GM21786 (cell line): ENCODE data around the gene OR1N1.
"Not testable (repeated sequence)": the region's sequence is repeated elsewhere in the genome, so short reads cannot be mapped to it uniquely, and the experiment has no call there.

Experiments used
- ATAC-seq: cut with Tn5 transposase; IDR thresholded peaks from one replicate; pipeline ENCODE4 v1.9.1; 2021; ENCODE audit not compliant: unreplicated experiment

OR1N1 gene

GRCh38 chr9:122527193-122527592 lies at the start of gene OR1N1:
Gene OR1N1 (minus strand): TSS chr9:122527293. CDS start chr9:122527293, 0 bp downstream.
- ATAC-seq: no peak

GRCh38 chr9:122572456-122572855 lies 45.4 kb upstream of the OR1N1 start:
- ATAC-seq: no peak

- ATAC-seq: no peak
Measured at GRCh38 chr9:122567901-122568300, 40.8 kb upstream of the OR1N1 start.

GRCh38 chr9:122562134-122562760 lies 35.2 kb upstream of the OR1N1 start:
- no peak for ATAC-seq

- no peak for ATAC-seq
Measured at GRCh38 chr9:122561446-122561845, 34.4 kb upstream of the OR1N1 start.

GRCh38 chr9:122552812-122553211 lies 25.7 kb upstream of the OR1N1 start, which contains the start of gene OR1N2:
Gene OR1N2 (plus strand): TSS chr9:122553112. CDS start chr9:122553212, 100 bp downstream.
- no peak for ATAC-seq

- ATAC-seq: no peak
Measured at GRCh38 chr9:122551371-122551770, 24.3 kb upstream of the OR1N1 start.

GRCh38 chr9:122546196-122546595 lies 19.1 kb upstream of the OR1N1 start:
- no peak for ATAC-seq

- no peak for ATAC-seq
Measured at GRCh38 chr9:122538757-122539156, 11.7 kb upstream of the OR1N1 start.

GRCh38 chr9:122537066-122537465 lies 10.0 kb upstream of the OR1N1 start:
- not testable (repeated sequence) for ATAC-seq

- no peak for ATAC-seq
Measured at GRCh38 chr9:122536134-122536533, 9.0 kb upstream of the OR1N1 start.

GRCh38 chr9:122531157-122531556 lies 4.1 kb upstream of the OR1N1 start:
- not testable (repeated sequence) for ATAC-seq

- no peak for ATAC-seq
Measured at GRCh38 chr9:122526602-122527001, 491 bp downstream of the OR1N1 start.

- no peak for ATAC-seq
Measured at GRCh38 chr9:122519376-122519775, 7.7 kb downstream of the OR1N1 start.

- no peak for ATAC-seq
Measured at GRCh38 chr9:122518841-122519240, 8.3 kb downstream of the OR1N1 start, which contains the start of gene OR1J4. Gene OR1J4 (plus strand): TSS chr9:122519141. CDS start chr9:122519141, 0 bp downstream.

- no peak for ATAC-seq
Measured at GRCh38 chr9:122518226-122518625, 8.9 kb downstream of the OR1N1 start.

- no peak for ATAC-seq
Measured at GRCh38 chr9:122510502-122510901, 16.6 kb downstream of the OR1N1 start, which contains the start of gene OR1J2. Gene OR1J2 (plus strand): TSS chr9:122510802. CDS start chr9:122510802, 0 bp downstream.

GRCh38 chr9:122506964-122507363 lies 20.1 kb downstream of the OR1N1 start:
- ATAC-seq: no peak

GRCh38 chr9:122498883-122499288 lies 28.2 kb downstream of the OR1N1 start:
- peak; percentile 60 for ATAC-seq

GRCh38 chr9:122479062-122479461 lies 48.0 kb downstream of the OR1N1 start:
- no peak for ATAC-seq

GRCh38 chr9:122477826-122478225 lies 49.3 kb downstream of the OR1N1 start, which contains the start of gene OR1J1:
Gene OR1J1 (minus strand): TSS chr9:122477926. CDS start chr9:122477926, 0 bp downstream.
- ATAC-seq: no peak

- no peak for ATAC-seq
Measured at GRCh38 chr9:122477346-122477745, 49.7 kb downstream of the OR1N1 start.
